Caco-2 (cell line): ENCODE data around the gene IPO11. TPM values are rescaled to one million over a fixed set of nuclear protein-coding genes. Genes with fewer than 3 reads are reported as not detected.

Source experiments
- BruUV-seq: library from RNA; stranded (reverse); fragments of 400-500 nt; replicated peaks from 2 replicates; lab custom pipeline; 2021; lab: Mats Ljungman, UMichigan
- CTCF ChIA-PET: fragments of 300-600 bp; sonication (Branson Sonifier 250); formaldehyde crosslinking; loops from one replicate; lab custom pipeline; 2022; ENCODE audit warnings: antibody characterized with exemption; lab: Charles Lee
- POLR2A ChIA-PET: fragments of 300-600 bp; sonication (Branson Sonifier 250); formaldehyde crosslinking; loops from one replicate; lab custom pipeline; 2022; ENCODE audit warnings: antibody characterized with exemption; lab: Charles Lee
- DNase-seq, 2 experiments: peaks; one replicate each; pipeline versions ENCODE4 v3.0.0 to v3.0.0-alpha.2; 2020 to 2022
- H3K27me3 ChIP-seq: replicated peaks from 2 replicates; pipeline ENCODE4 v1.6.0; 2011; ENCODE audit warnings: low read length; ENCODE audit not compliant: control insufficient read depth, insufficient read depth
- H3K36me3 ChIP-seq: 2 replicates; pipeline ENCODE4 v1.5.1; 2011; ENCODE audit warnings: low read length; ENCODE audit not compliant: control insufficient read depth, insufficient read depth
- H3K4me1 ChIP-seq: fragments of 250-450 bp; sonication (Bioruptor Pico); 2 replicates; pipeline ENCODE4 v1.5.1; 2020; ENCODE audit warnings: mild to moderate bottlenecking
- H3K4me3 ChIP-seq: 2 replicates; pipeline ENCODE4 v1.5.1; 2011; ENCODE audit warnings: low read depth, mild to moderate bottlenecking, control low read depth, low read length
- H3K9me3 ChIP-seq: fragments of 250-450 bp; sonication (Bioruptor Pico); 2 replicates; pipeline ENCODE4 v1.5.1; 2020; ENCODE audit warnings: mild to moderate bottlenecking, moderate library complexity
- H3K27ac Mint-ChIP-seq: one replicate; pipeline ENCODE4 v1.8.0; 2022; ENCODE audit warnings: mixed read lengths; ENCODE audit not compliant: unreplicated experiment
- H3K27me3 Mint-ChIP-seq: one replicate; pipeline ENCODE4 v1.8.0; 2022; ENCODE audit warnings: mixed read lengths; ENCODE audit not compliant: insufficient read depth, unreplicated experiment
- H3K36me3 Mint-ChIP-seq: one replicate; pipeline ENCODE4 v1.8.0; 2022; ENCODE audit warnings: mild to moderate bottlenecking, mixed read lengths; ENCODE audit not compliant: insufficient read depth, unreplicated experiment
- H3K4me1 Mint-ChIP-seq: one replicate; pipeline ENCODE4 v1.8.0; 2022; ENCODE audit warnings: low read depth, mixed read lengths; ENCODE audit not compliant: unreplicated experiment
- H3K4me3 Mint-ChIP-seq: one replicate; pipeline ENCODE4 v1.8.0; 2022; ENCODE audit warnings: mild to moderate bottlenecking, moderate library complexity, mixed read lengths; ENCODE audit not compliant: unreplicated experiment
- H3K9me3 Mint-ChIP-seq: one replicate; pipeline ENCODE4 v1.8.0; 2022; ENCODE audit warnings: mixed read lengths; ENCODE audit not compliant: unreplicated experiment
- intact Hi-C: fragments of 100-400 bp; cut with micrococcal nuclease; formaldehyde crosslinking; loops from one replicate; pipeline ENCODE4 v1.10.0; 2022; ENCODE audit not compliant: unreplicated experiment
- total RNA-seq: library from RNA; stranded (reverse); gene quantifications from 2 replicates; pipeline ENCODE4 v1.2.3, GENCODE V29; 2022
- TF ChIP-seq, protein P1 (sequence below), 2 experiments: fragments of 200-600 bp in 1 of 2; IDR thresholded peaks; 1 replicate in 1 of 2; 2 replicates in 1 of 2; pipeline versions ENCODE4 v1.5.1 to v1.8.0; 2011 to 2022; ENCODE audit warnings: antibody characterized with exemption in 1 of 2, control low read depth in 1 of 2, inconsistent platforms in 1 of 2, low read depth in 1 of 2, low read length in 1 of 2, mild to moderate bottlenecking in 1 of 2, moderate library complexity in 1 of 2; ENCODE audit not compliant: insufficient read depth in 1 of 2, severe bottlenecking in 1 of 2, unreplicated experiment in 1 of 2

Gene IPO11
- total RNA-seq, 1 experiment from 2014 or later: 54.1 TPM

DNA sequence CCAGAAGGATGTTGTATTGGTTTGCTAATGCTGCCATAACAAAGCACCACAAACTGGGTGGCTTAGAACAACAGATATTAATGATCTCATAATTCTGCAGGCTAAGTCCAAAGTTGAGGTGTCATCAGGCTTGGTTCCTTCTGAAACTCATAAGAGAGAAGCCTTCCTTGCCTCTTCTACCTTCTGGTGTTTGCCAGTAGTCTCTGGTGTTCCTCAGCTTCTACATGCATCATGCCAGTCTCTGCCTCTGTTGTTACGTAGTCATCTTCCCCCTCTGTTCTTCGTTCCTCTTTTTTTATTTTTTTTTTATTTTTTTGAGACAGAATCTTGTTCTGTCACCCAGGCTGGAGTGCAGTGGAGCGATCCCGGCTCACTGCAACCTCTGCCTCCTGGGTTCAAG, 227.9 kb downstream of the IPO11 start:
- Mint-ChIP-seq H3K27ac (no peak overlapping the region), H3K9me3 (no peaks in the 10 kb centered on the region), H3K4me3 (no peak overlapping the region), H3K27me3 (no peaks in the 10 kb centered on the region), H3K4me1 (no peaks in the 10 kb centered on the region), H3K36me3 (no peaks in the 10 kb centered on the region)
- no TSS peak for BruUV-seq
- CTCF ChIA-PET: no interaction called here
- no peak for DNase-seq
- intact Hi-C loops: no loop called here
- H3K9me3 ChIP-seq: no peaks in the 10 kb centered on the region
- POLR2A ChIA-PET: no interaction called here
- TF ChIP-seq, protein P1, sequence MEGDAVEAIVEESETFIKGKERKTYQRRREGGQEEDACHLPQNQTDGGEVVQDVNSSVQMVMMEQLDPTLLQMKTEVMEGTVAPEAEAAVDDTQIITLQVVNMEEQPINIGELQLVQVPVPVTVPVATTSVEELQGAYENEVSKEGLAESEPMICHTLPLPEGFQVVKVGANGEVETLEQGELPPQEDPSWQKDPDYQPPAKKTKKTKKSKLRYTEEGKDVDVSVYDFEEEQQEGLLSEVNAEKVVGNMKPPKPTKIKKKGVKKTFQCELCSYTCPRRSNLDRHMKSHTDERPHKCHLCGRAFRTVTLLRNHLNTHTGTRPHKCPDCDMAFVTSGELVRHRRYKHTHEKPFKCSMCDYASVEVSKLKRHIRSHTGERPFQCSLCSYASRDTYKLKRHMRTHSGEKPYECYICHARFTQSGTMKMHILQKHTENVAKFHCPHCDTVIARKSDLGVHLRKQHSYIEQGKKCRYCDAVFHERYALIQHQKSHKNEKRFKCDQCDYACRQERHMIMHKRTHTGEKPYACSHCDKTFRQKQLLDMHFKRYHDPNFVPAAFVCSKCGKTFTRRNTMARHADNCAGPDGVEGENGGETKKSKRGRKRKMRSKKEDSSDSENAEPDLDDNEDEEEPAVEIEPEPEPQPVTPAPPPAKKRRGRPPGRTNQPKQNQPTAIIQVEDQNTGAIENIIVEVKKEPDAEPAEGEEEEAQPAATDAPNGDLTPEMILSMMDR (IDR thresholded peaks at IDR 0.05; ENCODE audit: insufficient read depth in 1 of 2, low read depth in 1 of 2, low read length in 1 of 2, severe bottlenecking in 1 of 2, unreplicated experiment in 1 of 2): no peak
- no peaks in the 10 kb centered on the region; the same call in 1 of the 2 replicates for H3K4me1 ChIP-seq
- no peak overlapping the region for H3K4me3 ChIP-seq
- no peaks in the 10 kb centered on the region for H3K27me3 ChIP-seq
- no peaks in the 10 kb centered on the region for H3K36me3 ChIP-seq

DNA sequence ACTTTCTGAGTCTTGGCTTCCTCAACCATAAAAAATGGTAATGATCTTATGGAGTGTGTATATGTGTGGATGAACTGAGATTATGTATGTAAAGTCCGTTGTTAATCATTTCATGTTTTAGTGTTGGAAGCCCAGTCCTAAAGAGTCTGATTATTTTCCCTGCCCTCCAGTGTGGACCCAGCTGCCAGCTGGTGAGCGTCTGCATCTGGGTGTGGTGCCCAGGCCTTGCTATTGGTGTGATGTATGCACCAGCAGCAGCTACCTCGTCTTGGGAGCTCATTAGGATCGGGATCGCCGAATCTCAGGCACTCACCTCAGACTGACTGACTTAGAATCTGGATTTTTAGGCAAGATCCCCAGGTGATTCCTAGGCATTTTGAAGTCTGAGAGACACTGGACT, 229.9 kb downstream of the IPO11 start:
- POLR2A ChIA-PET: no interaction called here
- no peaks in the 10 kb centered on the region for H3K4me1 Mint-ChIP-seq

DNA sequence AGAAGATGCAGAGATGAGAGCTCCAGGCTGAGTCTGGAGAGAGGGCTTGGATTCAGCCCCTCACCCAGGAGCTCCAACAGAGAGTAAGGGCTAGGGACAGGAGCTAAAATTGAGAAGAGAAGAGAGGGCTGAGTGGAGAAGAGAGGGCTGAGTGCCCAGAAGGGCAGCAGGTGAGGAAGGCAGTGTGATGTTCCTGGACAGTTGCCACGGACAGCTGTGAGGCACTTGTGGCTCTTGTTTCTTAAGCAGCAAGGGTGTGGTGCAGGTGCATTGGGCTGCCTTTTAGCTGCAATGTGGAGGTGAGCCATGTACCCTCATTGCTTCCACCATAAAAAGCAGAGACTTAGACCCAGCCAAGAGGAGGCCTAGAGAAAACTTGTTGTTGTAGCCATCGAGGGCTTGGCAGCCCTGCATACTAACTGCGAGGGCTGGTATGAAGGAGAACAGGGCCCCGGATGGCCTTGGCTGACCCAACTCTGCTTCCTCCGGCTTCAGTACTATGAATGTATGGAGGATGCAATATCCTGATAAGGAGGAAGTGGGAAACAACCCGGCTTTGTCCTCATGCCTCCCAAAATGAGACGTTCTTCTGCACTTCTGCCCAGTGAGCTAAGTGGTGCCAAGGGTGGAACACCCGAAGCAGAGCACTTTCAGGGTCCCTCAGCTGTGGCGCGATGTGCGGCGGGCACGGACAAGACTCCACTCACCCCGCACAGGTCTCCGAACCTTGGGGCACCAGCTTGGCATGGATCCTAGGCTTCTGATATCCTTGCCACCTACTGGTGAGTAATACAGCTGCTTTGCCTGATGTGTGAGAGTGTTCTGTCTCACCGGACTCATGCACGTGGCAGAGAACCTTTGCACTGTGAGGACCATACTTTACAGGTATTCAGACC, 231.2 kb downstream of the IPO11 start:
- BruUV-seq: no TSS peak

More for the DNA sequence above, 229.9 kb downstream of the IPO11 start:
- Histone ChIP-seq H3K27me3 (no peaks in the 10 kb centered on the region), H3K9me3 (no peaks in the 10 kb centered on the region), H3K4me1 (no peaks in the 10 kb centered on the region; the same call in 1 of the 2 replicates), H3K36me3 (no peaks in the 10 kb centered on the region), H3K4me3 (no peak overlapping the region)
- no peak for DNase-seq
- no peaks in the 10 kb centered on the region for H3K9me3 Mint-ChIP-seq
- no peaks in the 10 kb centered on the region for H3K36me3 Mint-ChIP-seq
- no peak overlapping the region for H3K27ac Mint-ChIP-seq
- no peaks in the 10 kb centered on the region for H3K27me3 Mint-ChIP-seq
- no peak overlapping the region for H3K4me3 Mint-ChIP-seq
- intact Hi-C loops: no loop called here
- no TSS peak for BruUV-seq
- TF ChIP-seq, protein P1 (IDR thresholded peaks at IDR 0.05; ENCODE audit: insufficient read depth in 1 of 2, low read depth in 1 of 2, low read length in 1 of 2, severe bottlenecking in 1 of 2, unreplicated experiment in 1 of 2): no peak
- CTCF ChIA-PET: interaction anchor here (0.6 kb wide), 1 partner anchor 75 kb away, joined by 3 read pairs; no protein-coding TSS in a partner anchor

More for the DNA sequence above, 231.2 kb downstream of the IPO11 start:
- Histone ChIP-seq H3K36me3 (no peaks in the 10 kb centered on the region), H3K4me3 (no peak overlapping the region), H3K27me3 (no peaks in the 10 kb centered on the region), H3K9me3 (no peaks in the 10 kb centered on the region), H3K4me1 (no peaks in the 10 kb centered on the region; the same call in 1 of the 2 replicates)
- H3K4me3 Mint-ChIP-seq: no peak overlapping the region
- no peaks in the 10 kb centered on the region for H3K4me1 Mint-ChIP-seq
- TF ChIP-seq, protein P1 (IDR thresholded peaks at IDR 0.05; ENCODE audit: insufficient read depth in 1 of 2, low read depth in 1 of 2, low read length in 1 of 2, severe bottlenecking in 1 of 2, unreplicated experiment in 1 of 2): no peak
- H3K9me3 Mint-ChIP-seq: no peaks in the 10 kb centered on the region
- no peak overlapping the region for H3K27ac Mint-ChIP-seq
- DNase-seq: no peak
- ChIA-PET POLR2A (no interaction called here), CTCF (interaction anchor here (0.5 kb wide), 1 partner anchor 94 kb away, joined by 4 read pairs; no protein-coding TSS in a partner anchor)
- intact Hi-C loops: no loop called here
- H3K36me3 Mint-ChIP-seq: no peaks in the 10 kb centered on the region
- H3K27me3 Mint-ChIP-seq: no peaks in the 10 kb centered on the region
